ENCODE data around the gene PLXDC1.
A peak's percentile ranks its signal among the peaks of the same experiment; 100 is the strongest.

Gene PLXDC1

DNA sequence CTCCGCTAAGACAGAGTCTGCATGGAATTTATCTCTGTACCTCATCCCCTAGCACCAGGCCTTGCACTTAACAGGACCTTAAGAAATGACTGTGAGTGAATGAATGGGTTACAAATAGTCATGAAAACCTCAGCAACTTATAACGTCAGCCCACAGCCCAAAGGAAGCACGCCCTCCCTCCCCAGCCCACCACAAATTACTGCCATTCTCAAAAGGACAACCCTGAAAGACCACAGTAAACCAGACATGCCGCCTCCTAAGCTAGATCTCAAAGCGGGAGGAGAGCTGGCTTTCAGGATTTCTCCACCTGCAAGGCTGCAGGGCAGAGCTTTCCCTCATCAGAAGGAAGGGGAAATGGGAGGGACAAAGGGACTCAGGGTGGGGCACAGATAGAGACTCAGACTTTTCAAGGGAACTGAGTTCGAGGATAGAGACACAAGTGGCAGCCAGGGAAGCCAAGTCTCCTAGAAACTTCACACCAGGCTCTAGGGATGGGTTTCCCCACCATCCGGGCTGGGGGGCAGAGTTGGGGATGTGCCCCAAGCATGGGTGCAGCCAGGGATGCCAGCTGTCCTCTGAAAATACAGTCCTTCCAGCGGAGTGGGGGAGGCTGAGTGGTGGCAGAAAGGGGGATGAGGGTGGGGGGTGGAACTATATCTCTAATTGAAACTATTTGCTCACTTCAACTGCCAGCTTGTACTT is 56.7 kb downstream of the PLXDC1 start:
- peak; percentile 51 for DNase-seq

DNA sequence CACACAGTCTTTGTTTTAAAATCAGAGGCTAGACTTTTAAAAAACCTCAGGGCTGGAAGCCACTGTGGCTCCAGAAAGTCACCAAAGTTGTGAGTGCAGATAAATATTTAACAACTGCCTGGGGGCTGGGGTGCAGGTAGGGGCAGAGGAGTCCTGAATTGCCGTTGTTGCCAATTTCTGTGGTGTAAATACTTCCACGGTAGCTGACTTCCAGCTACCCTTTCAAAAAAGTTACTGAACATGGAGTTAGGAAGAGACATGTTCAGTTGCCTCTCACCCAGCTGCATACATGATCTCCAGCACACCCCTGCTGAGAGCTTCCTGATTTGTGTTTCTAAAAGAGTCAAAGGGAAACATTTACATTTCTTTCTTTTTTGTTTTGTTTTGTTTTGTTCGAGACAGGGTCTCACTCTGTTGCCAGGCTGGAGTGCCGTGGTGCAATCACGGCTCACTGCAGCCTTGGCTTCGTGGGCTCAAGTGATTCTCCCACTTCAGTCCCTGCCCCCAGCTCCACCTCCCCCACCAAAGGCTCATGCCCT is 58.7 kb downstream of the PLXDC1 start:
- DNase-seq = no peak

DNA sequence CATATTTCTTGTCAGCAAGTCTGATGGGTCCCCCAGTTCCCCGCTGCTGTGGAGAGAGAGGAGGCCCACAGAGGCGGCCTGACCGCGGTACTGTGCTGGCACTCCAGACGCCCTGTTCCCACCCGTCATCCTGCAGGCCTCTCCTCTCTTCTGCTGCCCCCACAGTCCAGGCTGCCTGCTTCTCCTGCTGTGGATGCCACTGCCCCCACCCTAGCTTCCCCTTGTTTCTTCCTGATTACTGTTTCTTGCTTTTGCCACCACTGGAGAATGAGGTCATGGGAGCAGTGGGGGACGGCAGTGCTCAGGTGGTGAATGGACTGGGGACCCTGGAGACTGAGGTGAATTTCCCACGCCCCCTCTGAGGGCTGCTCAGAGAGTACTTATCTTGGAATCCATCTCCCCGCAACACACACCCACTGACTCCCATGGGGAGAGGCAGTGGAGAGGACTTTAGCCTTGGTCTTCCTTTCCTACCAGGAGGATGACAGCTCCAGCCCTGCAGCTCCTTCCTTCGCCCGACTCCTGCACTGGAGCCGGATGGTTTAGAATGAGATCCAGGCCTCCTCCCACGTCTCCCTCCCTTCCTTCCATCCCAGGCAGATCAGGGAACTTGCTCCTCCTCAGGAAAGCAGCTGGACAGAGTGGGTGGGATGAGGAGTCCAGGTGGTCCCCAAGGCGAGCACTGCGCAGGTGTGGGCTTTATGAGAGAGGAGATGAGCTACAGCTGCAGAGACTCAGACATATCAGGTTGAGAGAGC is 60.4 kb downstream of the PLXDC1 start:
- DNase-seq = no peak

DNA sequence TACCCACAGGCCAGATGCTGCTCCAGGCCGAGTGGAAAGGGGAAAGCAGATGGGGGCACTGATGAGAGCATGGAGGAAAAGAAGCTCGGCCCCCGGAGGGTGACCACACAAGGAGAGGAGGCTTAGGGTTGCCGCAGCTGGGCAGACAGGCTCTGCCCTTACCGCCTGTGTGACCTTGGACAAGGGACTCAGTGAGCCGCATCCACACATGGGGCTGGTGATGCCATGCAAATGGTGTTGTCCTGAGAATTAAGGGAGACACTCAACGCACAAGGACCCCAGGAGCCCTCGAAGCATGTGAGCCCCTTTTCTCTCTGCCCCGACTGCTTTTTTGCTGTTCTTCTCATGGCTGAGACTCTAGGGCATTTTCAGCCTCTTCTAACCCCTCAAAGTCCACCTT is 61.0 kb downstream of the PLXDC1 start:
- DNase-seq = no peak

DNA sequence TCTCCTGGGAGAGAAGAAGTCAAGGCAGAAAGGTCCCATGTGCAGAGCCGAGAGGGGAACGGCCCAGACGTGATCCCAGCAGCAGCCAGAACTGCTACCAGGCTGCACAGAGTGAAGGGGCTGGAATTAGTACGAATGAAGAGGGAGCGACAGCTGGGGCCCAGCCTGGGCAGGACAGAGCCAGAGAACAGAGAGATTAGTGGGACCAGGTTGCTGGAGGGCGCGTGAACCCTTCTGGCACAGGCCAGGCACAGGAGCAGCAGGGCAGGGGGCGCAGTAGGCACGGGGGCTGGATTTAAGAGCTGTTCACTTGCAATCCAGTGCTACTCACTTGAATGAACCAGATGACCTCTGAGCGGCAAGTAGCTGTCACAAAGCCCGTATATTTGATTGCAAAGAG is 66.9 kb downstream of the PLXDC1 start:
- no peak for DNase-seq

DNA sequence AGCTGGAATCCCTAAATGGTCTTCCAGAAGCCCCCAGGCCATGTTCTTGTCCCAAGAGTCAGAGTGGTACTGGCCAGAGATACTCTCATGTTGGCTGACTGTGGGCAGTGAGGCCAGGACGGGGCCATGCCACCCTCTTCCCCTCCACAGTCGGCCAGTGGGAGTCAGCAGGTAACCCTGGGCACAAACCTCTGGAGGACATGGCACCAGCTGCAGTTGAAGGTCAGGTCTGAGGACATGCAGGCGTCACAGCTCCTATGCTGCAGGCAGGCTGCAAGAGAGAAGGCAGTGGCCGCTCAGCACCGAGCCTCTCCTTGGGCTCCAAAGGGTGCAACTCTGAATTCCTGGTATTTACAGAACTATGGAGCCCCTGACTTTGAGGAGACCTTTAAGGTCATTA is 68.2 kb downstream of the PLXDC1 start:
- no peak for DNase-seq

DNA sequence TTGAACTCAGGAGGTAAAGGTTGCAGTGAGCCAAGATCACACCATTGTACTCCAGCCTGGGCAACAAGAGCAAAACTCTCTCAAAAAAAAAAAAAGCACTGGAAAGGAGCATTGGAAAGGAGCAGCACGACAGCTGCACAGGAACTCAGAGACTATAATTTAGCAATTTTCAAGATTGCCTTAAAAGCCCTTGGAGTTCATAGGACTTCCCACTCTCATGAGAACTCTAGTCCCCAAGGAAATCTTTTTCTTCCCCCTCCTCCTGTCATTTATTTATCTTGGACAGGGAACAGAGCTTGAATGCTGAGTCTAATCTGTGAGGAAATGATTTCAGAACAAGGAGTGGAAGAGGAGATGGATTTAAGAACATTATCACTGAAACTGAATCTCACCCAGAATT is 69.0 kb downstream of the PLXDC1 start:
- no peak for DNase-seq

DNA sequence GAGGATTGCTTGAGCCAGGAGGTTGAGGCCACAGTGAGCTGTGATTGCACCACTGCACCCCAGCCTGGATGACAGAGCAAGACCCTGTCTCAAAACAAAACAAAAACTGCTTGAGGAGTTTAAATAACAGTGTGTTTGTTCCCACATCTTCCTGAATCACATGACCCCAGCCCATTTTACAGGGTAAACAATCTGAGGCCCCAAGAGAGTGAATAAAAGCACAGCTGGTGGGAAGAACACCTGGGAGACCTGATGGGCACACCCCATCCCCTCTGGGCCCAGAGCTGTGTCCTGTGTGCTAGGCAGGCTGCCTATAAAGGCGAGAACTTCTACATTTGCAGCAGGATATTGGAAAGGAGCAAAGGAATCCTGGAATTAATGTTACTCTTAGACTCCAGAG is 69.6 kb downstream of the PLXDC1 start:
- DNase-seq = no peak

DNA sequence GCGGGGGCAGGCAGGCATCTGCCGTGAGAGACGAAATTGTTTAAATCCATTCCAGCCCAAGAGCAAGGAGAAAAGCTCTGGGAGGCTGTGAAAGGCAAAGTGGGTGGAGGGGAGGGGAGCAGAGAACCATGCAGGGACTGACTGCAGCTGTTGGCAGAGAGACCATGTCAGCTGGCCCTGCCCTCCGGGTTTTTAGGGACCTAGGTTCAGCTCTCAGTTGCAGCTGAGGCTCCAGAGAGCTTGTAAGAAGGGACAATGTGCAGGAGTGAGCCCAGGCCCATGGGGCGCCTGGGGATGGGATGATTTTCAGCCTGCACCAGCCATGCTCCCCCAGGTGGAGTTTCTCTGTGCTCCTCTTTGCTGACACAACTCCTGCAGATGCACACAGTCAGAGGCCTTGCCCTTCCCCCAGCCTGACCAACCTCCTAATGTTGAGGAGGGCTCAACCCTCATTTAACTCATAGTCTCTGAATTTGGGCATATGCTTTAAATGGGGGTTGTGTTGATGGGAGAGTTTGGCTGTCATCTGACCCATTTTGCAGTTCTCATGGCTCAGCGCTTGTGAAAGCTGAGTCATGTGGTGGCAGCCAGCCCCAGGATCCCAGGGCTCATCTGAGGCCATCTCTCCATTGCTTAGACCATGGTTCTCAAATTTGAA is 70.9 kb downstream of the PLXDC1 start:
- no peak for DNase-seq

DNA sequence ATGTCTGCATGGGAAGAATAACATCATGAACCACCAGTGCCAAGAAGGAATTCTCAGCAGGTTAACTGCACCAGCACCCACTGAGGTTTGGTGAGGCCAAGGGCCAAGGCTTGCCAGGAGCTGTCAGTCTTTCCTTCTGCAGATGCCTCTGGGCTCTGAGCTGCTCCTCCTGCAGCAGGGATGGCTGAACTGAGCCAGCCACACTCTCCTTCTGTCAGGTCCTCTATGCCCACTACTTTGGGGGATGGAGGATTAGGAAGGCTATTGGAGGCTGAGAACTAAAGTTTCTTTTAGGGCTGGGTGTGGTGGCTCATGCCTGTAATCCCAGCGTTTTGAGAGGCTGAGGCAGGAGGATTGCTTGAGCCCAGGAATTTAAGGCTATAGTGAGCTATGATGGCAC is 71.6 kb downstream of the PLXDC1 start:
- DNase-seq = no peak

DNA sequence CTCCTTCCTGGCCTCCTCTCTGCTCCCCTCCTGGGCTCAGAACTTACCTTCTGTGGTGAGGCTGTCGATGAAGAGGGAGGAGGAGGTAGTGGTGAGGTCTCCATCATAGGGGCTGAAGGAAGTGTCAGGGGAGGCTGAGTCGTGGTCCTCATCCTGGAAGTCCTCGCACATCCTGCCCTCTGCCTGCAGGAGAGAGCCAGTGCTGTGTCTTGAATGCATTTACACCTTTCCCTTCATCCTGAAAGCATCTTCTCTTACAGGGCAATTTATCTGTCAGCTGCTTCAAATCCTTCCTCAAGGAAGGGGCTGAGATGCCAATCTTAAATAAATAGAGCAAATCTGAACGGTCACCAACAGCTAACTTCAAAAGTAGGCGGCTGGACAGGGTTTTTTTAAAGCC is 73.6 kb downstream of the PLXDC1 start:
- DNase-seq = no peak

DNA sequence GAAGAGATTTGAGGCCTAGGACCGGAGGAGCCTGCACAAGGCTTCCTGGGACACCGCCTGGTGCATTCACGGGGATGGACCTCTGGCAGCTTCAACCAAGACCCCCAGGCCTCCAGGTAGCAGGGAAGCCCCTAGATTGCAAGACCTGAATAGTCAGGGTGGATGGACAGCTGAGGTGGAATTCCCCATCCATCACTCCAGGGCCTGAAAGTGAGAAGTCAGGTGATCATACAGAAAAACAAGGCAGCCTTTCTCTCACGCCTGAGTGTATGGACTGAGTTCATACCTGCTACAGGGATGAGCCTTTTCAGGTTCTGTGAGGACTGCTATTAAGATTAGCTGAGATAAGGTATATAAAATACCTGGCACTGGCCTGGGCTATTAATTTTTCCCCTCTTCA is 74.2 kb downstream of the PLXDC1 start:
- DNase-seq = no peak

DNA sequence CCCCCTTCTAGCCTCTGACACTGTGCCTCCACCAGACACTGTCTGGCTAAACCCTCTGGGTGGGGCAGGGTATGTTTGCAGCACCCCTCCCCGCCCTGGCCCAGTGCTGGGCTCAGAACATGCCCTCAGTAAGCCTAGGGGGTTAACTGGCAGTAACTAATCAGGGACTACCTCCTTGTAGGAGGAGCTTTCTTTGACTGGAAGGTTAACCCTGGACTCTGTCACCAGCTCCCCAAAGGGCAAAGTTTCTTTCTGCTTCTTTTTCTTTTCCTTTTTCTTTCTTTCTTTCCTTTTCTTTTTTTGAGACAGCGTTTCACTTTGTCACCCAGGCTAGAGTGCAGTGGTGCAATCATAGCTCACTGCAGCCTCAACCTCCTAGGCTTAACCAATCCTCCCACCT is 76.8 kb downstream of the PLXDC1 start:
- no peak for DNase-seq

DNA sequence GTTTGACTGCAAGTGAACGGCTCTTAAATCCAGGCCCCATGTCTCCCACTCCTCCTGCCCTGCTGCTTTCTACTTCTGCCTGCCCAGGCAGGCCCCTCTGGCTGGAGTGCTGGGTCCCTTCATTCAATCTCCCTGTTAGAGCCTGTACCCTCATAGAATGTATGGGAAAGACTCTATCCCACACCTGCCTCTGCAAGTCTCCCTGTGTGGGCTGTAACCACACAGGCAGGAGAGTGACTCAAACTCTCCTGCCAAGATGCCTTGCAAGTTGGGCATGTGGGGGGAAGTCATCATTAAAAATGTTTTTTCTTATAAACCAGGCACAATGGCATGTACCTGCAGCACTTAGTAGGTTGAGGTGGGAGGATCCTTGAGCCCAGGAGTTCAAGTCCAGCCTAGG is 77.5 kb downstream of the PLXDC1 start:
- no peak for DNase-seq

DNA sequence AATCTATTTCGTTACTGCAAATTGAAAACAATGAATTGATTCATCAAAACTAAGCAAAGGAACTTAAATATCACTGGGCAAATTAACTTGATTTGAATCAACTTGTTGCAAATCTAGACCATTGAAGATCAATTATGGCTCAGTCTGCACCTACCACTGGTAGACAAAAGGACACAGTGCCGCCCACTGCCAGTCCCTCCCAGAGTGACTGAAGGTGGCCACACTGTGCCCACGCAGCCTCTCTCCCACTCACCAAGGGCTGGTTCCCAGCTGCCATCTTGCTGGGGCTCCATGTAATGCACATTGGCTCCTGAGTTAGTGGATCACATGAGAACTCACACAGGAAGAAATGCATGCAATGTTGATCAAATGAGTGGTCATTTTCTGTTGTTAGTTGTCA is 78.1 kb downstream of the PLXDC1 start:
- no peak for DNase-seq

DNA sequence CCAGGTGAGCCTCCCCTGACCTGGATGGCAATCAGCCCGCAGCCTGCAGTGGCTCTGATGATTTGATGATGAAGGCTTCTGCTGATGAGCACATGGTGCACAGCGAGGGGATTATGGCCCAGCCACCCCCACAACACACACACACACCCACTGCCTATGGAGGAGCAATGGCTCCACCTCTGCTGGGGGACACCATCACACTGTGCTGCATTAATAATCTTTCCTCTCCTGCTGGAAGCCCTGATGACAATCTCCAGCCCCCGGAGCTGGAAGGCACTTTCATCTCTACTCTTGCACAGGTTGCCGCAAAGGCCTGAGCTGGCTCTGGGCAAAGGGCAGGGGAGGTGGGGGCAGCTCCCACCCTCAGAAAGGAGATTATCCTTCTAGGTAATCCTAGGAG is 79.9 kb downstream of the PLXDC1 start:
- DNase-seq = no peak

DNA sequence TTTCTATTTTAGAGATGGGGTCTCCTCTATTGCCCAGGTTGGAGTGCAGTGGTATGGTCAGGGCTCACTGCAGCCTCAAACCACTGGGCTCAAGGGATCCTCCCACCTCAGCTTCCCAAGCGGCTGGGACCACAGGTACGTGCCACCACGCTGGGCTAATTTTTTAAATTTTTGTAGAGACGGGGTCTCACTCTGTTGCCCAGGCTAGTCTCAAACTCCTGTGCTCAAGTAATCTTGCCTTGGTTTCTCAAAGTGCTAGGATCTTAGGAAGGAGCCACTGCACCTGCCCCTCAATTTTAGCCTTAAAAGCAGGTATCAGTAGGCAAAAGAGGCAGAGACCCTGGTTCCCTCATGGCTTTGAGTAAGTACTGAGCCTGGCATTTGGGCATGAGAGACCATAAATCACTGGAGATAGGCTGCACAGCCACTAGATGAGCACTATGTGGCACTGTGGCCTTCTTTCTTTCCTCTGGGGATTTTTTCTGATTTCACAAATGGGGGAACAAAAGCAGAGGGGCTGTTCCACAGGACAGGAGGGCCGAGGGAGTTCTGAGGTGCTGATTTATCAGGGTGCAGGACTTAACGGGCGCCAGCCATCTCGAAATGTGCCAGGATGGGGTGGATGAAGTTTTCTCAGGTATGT is 82.2 kb downstream of the PLXDC1 start:
- peak; percentile 25 for DNase-seq

DNA sequence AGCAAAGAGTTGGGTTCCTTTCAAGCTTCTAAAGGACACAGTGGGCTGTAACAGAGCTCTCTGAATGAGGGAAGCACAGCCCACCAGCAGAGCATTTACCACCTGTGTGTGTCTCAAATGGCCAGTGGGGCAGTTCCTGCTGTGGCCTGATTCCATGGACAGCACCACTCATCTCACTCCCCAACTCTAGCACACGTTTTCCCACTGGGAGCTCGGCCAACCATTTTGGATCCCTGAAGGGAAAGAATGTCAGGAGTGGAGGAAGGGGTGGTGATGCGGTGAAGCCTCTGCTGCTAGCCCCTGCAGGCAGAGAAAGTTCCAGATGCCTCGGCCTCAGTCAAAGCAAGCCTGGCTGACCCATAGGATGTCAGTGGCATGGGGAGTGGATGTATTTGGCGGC is 86.6 kb downstream of the PLXDC1 start:
- DNase-seq = no peak

DNA sequence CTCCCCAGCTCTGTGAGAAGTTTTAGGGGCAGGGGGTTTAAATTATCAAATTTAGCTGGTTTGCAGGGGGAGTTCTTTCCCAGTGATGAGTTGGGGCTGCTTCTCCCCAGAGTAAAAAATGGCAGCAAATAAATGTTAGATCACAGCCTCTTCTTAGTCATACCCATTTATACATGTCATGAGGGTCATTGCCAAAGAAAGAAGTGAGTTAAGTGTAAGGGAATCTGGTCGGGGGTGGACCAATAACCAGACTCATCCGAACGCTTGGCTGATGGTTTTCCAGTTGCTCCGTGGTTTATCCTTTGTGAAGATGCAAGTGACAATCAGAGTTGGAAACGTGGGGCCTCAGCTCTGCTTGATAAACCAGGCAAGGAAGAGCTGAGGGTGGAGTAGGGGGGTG is 87.1 kb downstream of the PLXDC1 start:
- DNase-seq = no peak

DNA sequence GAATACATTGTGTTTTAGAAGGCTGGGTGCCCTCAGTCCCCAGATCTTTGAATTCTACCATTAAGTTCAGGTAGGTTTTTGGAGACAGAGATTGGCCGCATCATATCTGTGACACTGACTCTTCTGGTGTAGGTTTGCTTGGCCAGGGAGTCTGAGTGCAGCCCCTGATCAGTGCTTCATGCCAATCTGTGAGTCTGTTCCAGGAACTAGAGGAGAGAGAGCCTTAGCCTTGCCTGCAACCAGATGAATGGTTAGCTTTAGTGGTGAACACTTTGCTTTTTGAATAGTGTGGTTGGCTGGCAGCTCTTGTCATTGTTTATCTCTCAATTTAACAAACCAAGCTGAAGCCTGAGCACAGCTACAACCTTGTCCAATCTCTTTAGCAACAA is 87.8 kb downstream of the PLXDC1 start:
- DNase-seq = no peak

DNA sequence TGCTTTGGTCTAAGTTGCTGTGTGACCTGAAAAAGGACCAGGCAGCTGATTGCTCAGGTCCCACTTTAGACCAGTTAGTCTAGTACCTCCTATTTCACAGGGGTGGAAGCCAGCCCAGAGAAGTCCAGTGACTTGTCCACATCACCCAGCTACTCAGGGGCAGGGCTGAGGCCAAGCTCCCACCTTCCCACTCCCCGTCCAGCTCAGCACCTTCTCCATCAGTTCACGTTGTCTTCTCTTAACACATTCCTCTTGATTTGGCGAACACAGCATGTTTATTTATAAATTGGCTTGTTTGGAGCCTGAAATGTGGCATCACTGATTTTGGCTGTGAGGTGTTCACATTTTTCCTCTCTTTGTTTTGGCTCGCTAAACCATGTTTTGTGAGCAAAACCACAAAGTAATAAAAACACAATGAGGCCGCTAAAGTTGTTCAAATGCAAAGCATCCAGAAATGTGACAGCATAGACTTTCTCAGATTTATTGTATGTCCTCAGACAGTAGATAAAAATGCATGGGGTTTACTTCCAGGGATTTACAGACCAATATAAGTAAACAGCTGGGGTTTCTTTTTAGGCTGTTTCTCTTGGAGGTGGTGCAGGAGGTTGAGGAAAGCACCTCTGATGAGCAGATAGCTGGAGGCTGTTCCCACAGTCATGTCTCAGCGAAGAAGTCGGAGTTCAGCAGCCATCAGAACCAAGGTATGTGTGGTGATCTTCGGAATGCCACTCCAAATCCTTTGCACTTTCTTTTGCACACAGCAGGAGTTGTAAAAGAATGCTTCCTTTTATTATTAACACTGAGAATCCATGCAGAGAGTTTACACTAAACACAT is 88.4 kb downstream of the PLXDC1 start:
- DNase-seq = no peak

DNA sequence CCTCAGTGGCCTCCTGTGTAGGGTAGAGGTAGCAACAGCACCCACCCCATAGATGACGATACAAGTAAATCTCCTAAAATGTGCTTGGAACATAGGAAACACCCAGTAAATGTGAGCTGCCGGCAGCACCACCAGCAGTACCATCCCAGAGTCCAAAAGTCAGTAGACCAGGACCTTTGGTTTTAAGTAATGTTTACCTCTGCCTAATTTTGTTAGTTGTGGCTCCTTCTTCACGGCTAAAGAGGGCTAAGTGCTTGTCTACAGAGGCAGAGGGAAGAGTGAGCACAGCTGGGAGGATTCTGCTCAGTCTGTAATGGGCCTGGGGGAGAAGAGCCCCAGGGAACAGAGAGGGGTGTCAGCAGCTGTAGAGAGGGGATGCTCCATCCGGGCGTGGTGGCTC is 92.9 kb downstream of the PLXDC1 start:
- DNase-seq = no peak

Measured in activated T-cell treated with anti-CD3 and anti-CD28 coated beads, Interleukin-2, amount 50 U/mL, for 1 hour (primary cell).